Kidney glomerular epithelial cell (primary cell): ENCODE measurements around the gene SUB1.
A peak's percentile ranks its signal among the peaks of the same experiment; 100 is the strongest.
"Not testable (repeated sequence)": the region's sequence is repeated elsewhere in the genome, so short reads cannot be mapped to it uniquely, and the experiment has no call there.

Experiments used
- DNase-seq: peaks from one replicate; lab custom pipeline; 2025; lab: John Stamatoyannopoulos, UW

SUB1 gene

GRCh38 chr5:32566319-32567111 is 18.8 kb upstream of the SUB1 start:
- DNase-seq: no peak

GRCh38 chr5:32571128-32571527 is 14.2 kb upstream of the SUB1 start:
- no peak for DNase-seq

GRCh38 chr5:32572778-32573480 is 12.4 kb upstream of the SUB1 start:
- DNase-seq: no peak

GRCh38 chr5:32573481-32573854 is 11.9 kb upstream of the SUB1 start:
- DNase-seq: not testable (repeated sequence)

- DNase-seq: no peak
Observed at GRCh38 chr5:32574540-32575175, 10.7 kb upstream of the SUB1 start.

- DNase-seq: no peak
Observed at GRCh38 chr5:32578363-32578762, 7.0 kb upstream of the SUB1 start.

- DNase-seq: no peak
Observed at GRCh38 chr5:32578764-32579163, 6.6 kb upstream of the SUB1 start.

- no peak for DNase-seq
Observed at GRCh38 chr5:32581010-32581785, 4.2 kb upstream of the SUB1 start.

- no peak for DNase-seq
Observed at GRCh38 chr5:32583582-32584232, 1.6 kb upstream of the SUB1 start.

GRCh38 chr5:32584646-32585045 is 711 bp upstream of the SUB1 start:
- no peak for DNase-seq

- no peak for DNase-seq
Observed at GRCh38 chr5:32585122-32585445, 273 bp upstream of the SUB1 start.

GRCh38 chr5:32586276-32586599 is 881 bp downstream of the SUB1 start:
- no peak for DNase-seq

- DNase-seq: no peak
Observed at GRCh38 chr5:32587067-32587551, 1.8 kb downstream of the SUB1 start.

- DNase-seq: no peak
Observed at GRCh38 chr5:32589416-32589815, 4.1 kb downstream of the SUB1 start.

- peak; percentile 40 for DNase-seq
Observed at GRCh38 chr5:32589942-32590869, 4.8 kb downstream of the SUB1 start.

- no peak for DNase-seq
Observed at GRCh38 chr5:32595118-32595517, 9.8 kb downstream of the SUB1 start.

- no peak for DNase-seq
Observed at GRCh38 chr5:32597041-32597629, 11.8 kb downstream of the SUB1 start.

GRCh38 chr5:32598260-32598937 is 13.0 kb downstream of the SUB1 start:
- no peak for DNase-seq

GRCh38 chr5:32598997-32599549 is 13.7 kb downstream of the SUB1 start:
- no peak for DNase-seq
